OCI-LY7 (cell line): ENCODE data around the gene SLC16A13. TPM values are rescaled to one million over a fixed set of nuclear protein-coding genes. Genes with fewer than 3 reads are reported as not detected.

ENCODE experiments used
- BruUV-seq: library from RNA; stranded (reverse); fragments of 400-500 nt; replicated peaks from 2 replicates; lab custom pipeline; 2021; lab: Mats Ljungman, UMichigan
- CTCF ChIA-PET: fragments of 300-600 bp; sonication (Branson Sonifier 250); formaldehyde crosslinking; loops from one replicate; lab custom pipeline; 2022; ENCODE audit warnings: antibody characterized with exemption; ENCODE audit not compliant: unreplicated experiment; lab: Charles Lee
- POLR2A ChIA-PET: fragments of 300-600 bp; sonication (Branson Sonifier 250); formaldehyde crosslinking; loops from one replicate; lab custom pipeline; 2022; ENCODE audit warnings: antibody characterized with exemption; lab: Charles Lee
- DNase-seq: peaks from one replicate; pipeline ENCODE4 v3.0.0-alpha.2; 2015; ENCODE audit warnings: low spot score
- H2AFZ ChIP-seq: fragments of 200-600 bp; sonication (generic), shearing (Covaris generic); 2 replicates; pipeline ENCODE4 v1.6.1; 2014; ENCODE audit warnings: mild to moderate bottlenecking, antibody characterized with exemption, low read length, moderate library complexity
- H3K27ac ChIP-seq: fragments of 200-600 bp; sonication (generic); 2 replicates; pipeline ENCODE4 v1.5.1; 2014; ENCODE audit warnings: mixed run types, low read depth, mild to moderate bottlenecking, moderate library complexity, low read length, inconsistent platforms; ENCODE audit not compliant: poor library complexity, severe bottlenecking
- H3K36me3 ChIP-seq: fragments of 200-600 bp; sonication (generic); 2 replicates; pipeline ENCODE4 v1.6.1; 2014; ENCODE audit warnings: mild to moderate bottlenecking, antibody characterized with exemption, low read length, moderate library complexity, mixed read lengths; ENCODE audit not compliant: insufficient read depth
- H3K4me1 ChIP-seq: fragments of 200-600 bp; sonication (generic); 2 replicates; pipeline ENCODE4 v1.5.1; 2014; ENCODE audit warnings: mild to moderate bottlenecking, low read length; ENCODE audit not compliant: insufficient read depth, poor library complexity, severe bottlenecking
- H3K4me2 ChIP-seq: fragments of 200-600 bp; sonication (generic); 2 replicates; pipeline ENCODE4 v1.6.1; 2014; ENCODE audit warnings: mild to moderate bottlenecking, low read length
- H3K4me3 ChIP-seq: fragments of 200-600 bp; sonication (generic); 2 replicates; pipeline ENCODE4 v1.5.1; 2014; ENCODE audit warnings: mild to moderate bottlenecking, low read depth, low read length; ENCODE audit not compliant: poor library complexity, severe bottlenecking
- H3K79me2 ChIP-seq: fragments of 200-600 bp; sonication (generic); 2 replicates; pipeline ENCODE4 v1.6.1; 2016; ENCODE audit warnings: low read depth, mild to moderate bottlenecking, low read length, moderate library complexity, mixed read lengths; ENCODE audit not compliant: insufficient read depth
- H3K9me2 ChIP-seq: fragments of 200-600 bp; sonication (generic); 2 replicates; pipeline ENCODE4 v1.6.1; 2016; ENCODE audit warnings: mild to moderate bottlenecking, low read length, mixed read lengths; ENCODE audit not compliant: insufficient read depth
- H3K9me3 ChIP-seq: fragments of 200-600 bp; sonication (generic); 2 replicates; pipeline ENCODE4 v1.6.1; 2014; ENCODE audit warnings: mild to moderate bottlenecking, mixed run types, low read length, mixed read lengths
- H4K20me1 ChIP-seq: fragments of 200-600 bp; sonication (generic); 2 replicates; pipeline ENCODE4 v1.6.1; 2014; ENCODE audit warnings: mild to moderate bottlenecking, antibody characterized with exemption, low read length, moderate library complexity, mixed read lengths; ENCODE audit not compliant: insufficient read depth
- EZH2phosphoT487 ChIP-seq: fragments of 200-600 bp; sonication (generic); IDR thresholded peaks from 2 replicates; pipeline ENCODE4 v1.6.1; 2018; ENCODE audit warnings: low read depth, borderline replicate concordance, mild to moderate bottlenecking, mixed run types, antibody characterized with exemption, low read length, moderate library complexity, mixed read lengths
- intact Hi-C: fragments of 100-400 bp; cut with micrococcal nuclease; formaldehyde crosslinking; loops from one replicate; pipeline ENCODE4 v1.10.0; 2022; ENCODE audit not compliant: unreplicated experiment
- total RNA-seq, 2 experiments: library from RNA; depleted of rRNA in 1 of 2; stranded (reverse); fragments of >200 nt in 1 of 2; shearing (Covaris generic) in 1 of 2; gene quantifications; 2 replicates each; pipeline ENCODE4 v1.2.3, GENCODE V29; 2014 to 2022
- TF ChIP-seq, protein P1 (sequence below): fragments of 200-600 bp; sonication (generic); conservative IDR thresholded peaks from 2 replicates; pipeline ENCODE4 v1.5.1; 2014; ENCODE audit warnings: mild to moderate bottlenecking, antibody characterized with exemption, low read length, moderate library complexity, mixed read lengths

SLC16A13 gene
- total RNA-seq, 2 experiments from 2014 or later: 2.8 to 22.5 TPM

DNA sequence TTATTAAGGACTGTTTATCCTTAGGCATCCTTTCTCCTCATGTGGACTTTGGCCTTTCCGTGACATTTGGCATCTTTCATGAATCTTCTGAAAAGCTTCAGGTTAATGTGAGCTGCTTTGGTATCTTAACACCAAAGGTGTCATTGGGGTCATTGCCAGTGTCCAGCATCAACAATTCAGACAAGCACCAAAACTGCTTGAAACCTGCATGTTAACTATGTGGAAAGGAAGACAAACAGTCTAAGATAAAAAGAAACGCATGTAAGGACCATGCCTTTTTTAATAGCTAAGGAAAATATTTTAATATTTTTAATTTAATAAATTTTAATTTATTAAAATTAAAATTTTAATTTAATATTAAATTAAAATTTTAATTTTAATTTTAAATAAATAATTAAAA lies 32.1 kb upstream of the SLC16A13 start:
- H3K9me2 ChIP-seq: no peaks in the 10 kb centered on the region
- ChIA-PET POLR2A (interaction anchor here (0.9 to 1.6 kb wide), 3 partner anchors 10 to 160 kb away, joined by 3 to 7 read pairs (median 3); no protein-coding TSS in a partner anchor), CTCF (interaction anchor here (0.9 to 1.4 kb wide), 4 partner anchors 89 to 337 kb away, joined by 3 to 10 read pairs (median 6); no protein-coding TSS in a partner anchor)
- H3K4me2 ChIP-seq: no peak overlapping the region
- H3K9me3 ChIP-seq: no peaks in the 10 kb centered on the region
- H3K27ac ChIP-seq: no peak overlapping the region
- intact Hi-C loops: loop anchor here (1.0 to 2.0 kb wide), 2 partner anchors 91 to 160 kb away; no protein-coding TSS in a partner anchor
- no peaks in the 10 kb centered on the region for H3K79me2 ChIP-seq
- no TSS peak for BruUV-seq
- H4K20me1 ChIP-seq: no peaks in the 10 kb centered on the region; the same call in 1 of the 2 replicates
- no peak for TF ChIP-seq EZH2phosphoT487
- TF ChIP-seq, protein P1, sequence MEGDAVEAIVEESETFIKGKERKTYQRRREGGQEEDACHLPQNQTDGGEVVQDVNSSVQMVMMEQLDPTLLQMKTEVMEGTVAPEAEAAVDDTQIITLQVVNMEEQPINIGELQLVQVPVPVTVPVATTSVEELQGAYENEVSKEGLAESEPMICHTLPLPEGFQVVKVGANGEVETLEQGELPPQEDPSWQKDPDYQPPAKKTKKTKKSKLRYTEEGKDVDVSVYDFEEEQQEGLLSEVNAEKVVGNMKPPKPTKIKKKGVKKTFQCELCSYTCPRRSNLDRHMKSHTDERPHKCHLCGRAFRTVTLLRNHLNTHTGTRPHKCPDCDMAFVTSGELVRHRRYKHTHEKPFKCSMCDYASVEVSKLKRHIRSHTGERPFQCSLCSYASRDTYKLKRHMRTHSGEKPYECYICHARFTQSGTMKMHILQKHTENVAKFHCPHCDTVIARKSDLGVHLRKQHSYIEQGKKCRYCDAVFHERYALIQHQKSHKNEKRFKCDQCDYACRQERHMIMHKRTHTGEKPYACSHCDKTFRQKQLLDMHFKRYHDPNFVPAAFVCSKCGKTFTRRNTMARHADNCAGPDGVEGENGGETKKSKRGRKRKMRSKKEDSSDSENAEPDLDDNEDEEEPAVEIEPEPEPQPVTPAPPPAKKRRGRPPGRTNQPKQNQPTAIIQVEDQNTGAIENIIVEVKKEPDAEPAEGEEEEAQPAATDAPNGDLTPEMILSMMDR: no peak
- H2AFZ ChIP-seq: no peak overlapping the region
- no peaks in the 10 kb centered on the region for H3K4me1 ChIP-seq
- DNase-seq: no peak
- H3K36me3 ChIP-seq: peaks cover 36% of the 10 kb centered on the region
- no peak overlapping the region for H3K4me3 ChIP-seq

DNA sequence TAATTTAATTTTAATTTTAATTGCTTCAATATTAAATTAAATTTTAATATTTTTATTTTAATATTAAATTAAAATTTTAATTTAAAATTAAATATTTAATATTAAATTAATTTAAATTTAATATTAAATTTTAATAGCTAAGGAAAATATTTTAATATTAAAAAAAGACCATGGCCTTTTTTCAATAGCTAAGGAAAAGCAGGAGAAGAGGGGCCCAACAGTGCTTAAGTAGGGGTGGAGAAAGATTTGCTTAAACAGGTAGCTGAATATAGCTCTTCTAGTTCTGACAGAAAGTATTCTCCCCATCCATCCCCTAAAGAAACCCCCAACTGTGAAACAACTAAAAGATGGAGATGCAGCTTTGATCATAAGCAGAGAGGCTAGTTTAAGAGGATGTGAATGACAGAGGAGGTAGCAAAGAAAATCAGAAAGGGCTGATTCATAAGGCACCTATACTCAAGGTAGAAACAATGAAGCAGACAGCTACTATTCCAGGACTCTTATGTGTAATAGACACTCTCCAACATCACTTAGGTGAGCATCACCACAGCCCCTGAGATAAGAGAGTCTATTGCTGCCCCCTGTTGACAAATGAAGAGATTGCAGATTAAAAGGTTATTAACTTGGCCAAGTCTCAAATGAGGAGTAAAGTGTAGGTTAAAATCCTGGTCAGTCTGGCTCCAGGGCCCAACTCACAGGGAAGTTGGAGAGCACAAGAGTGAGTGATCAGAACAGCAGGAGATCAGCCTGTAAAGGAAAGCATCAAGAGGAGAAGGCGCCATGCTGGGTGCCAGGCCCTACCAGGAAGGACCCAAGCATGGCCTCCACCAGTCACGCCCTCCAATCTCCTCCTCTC lies 31.2 kb upstream of the SLC16A13 start:
- peak; percentile 80 for DNase-seq
- Histone ChIP-seq H3K9me2 (no peaks in the 10 kb centered on the region), H3K9me3 (no peaks in the 10 kb centered on the region), H3K79me2 (no peaks in the 10 kb centered on the region), H2AFZ (no peak overlapping the region), H3K27ac (no peak overlapping the region), H4K20me1 (no peaks in the 10 kb centered on the region; the same call in 1 of the 2 replicates), H3K36me3 (peaks cover 36% of the 10 kb centered on the region), H3K4me1 (no peaks in the 10 kb centered on the region), H3K4me3 (no peak overlapping the region), H3K4me2 (no peak overlapping the region)
- BruUV-seq: no TSS peak
- ChIA-PET CTCF (interaction anchor here (0.6 to 1.4 kb wide), 6 partner anchors 90 to 338 kb away, joined by 3 to 10 read pairs (median 4); no protein-coding TSS in a partner anchor), POLR2A (interaction anchor here (0.9 to 1.6 kb wide), 2 partner anchors 35 to 161 kb away, joined by 3 to 7 read pairs; no protein-coding TSS in a partner anchor)
- no peak for TF ChIP-seq EZH2phosphoT487
- TF ChIP-seq, protein P1: peak; percentile 91
- intact Hi-C loops: loop anchor here (1.0 to 2.0 kb wide), 2 partner anchors 92 to 161 kb away; no protein-coding TSS in a partner anchor
